K562 (cell line): ENCODE results near the gene LPAR5.

Experiments used
- POLR2AphosphoS5 ChIP-seq: IDR thresholded peaks from 2 replicates; pipeline ENCODE4 v1.6.1; 2011; ENCODE audit warnings: mild to moderate bottlenecking, low read depth, low read length, moderate library complexity; ENCODE audit not compliant: control insufficient read depth, insufficient read depth
- RAD21 ChIP-seq, 2 experiments: fragments of 250-450 bp in 1 of 2; fragments of 450-650 bp in 1 of 2; sonication (Bioruptor Pico) in 1 of 2; formaldehyde crosslinking in 1 of 2; IDR thresholded peaks in 1 of 2; conservative IDR thresholded peaks in 1 of 2; 2 replicates each; pipeline versions ENCODE4 v1.4.0 to v1.8.0; 2020 to 2022; ENCODE audit warnings: mild to moderate bottlenecking in 2 of 2, moderate library complexity in 1 of 2
- USF2 ChIP-seq: sonication (generic); formaldehyde crosslinking; IDR thresholded peaks from 2 replicates; pipeline ENCODE4 v1.5.0; 2020; ENCODE audit warnings: missing genetic modification reagents
- YY1 ChIP-seq, 3 experiments: IDR thresholded peaks; 2 replicates each; pipeline ENCODE4 v1.6.1; 2011; ENCODE audit warnings: low read length in 2 of 3, mild to moderate bottlenecking in 2 of 3, moderate library complexity in 2 of 3, borderline replicate concordance in 1 of 3, control low read depth in 1 of 3, low read depth in 1 of 3; ENCODE audit not compliant: insufficient read depth in 3 of 3, insufficient replicate concordance in 2 of 3, control insufficient read depth in 1 of 3, insufficient read length in 1 of 3; ENCODE audit errors: extremely low read depth in 1 of 3
- ZZZ3 ChIP-seq: fragments of 450-650 bp; IDR thresholded peaks from 2 replicates; pipeline ENCODE4 v1.6.1; 2016; ENCODE audit warnings: antibody characterized with exemption, mild to moderate bottlenecking, moderate library complexity
- TF ChIP-seq, protein P1 (sequence below): sonication (generic); formaldehyde crosslinking; IDR thresholded peaks from 2 replicates; pipeline ENCODE4 v1.9.0; 2022; ENCODE audit warnings: mild to moderate bottlenecking, missing genetic modification reagents
- TF ChIP-seq, protein P2 (sequence below), 3 experiments: IDR thresholded peaks in 2 of 3; conservative IDR thresholded peaks in 1 of 3; 2 replicates each; pipeline ENCODE4 v1.5.1; 2011 to 2012; ENCODE audit warnings: low read length in 3 of 3, mild to moderate bottlenecking in 3 of 3, control low read depth in 2 of 3, improper control_type of control experiment in 1 of 3, inconsistent platforms in 1 of 3, low read depth in 1 of 3, mixed read lengths in 1 of 3, moderate library complexity in 1 of 3; ENCODE audit not compliant: insufficient read depth in 2 of 3
- TF ChIP-seq, protein P3 (sequence below): fragments of 450-650 bp; conservative IDR thresholded peaks from 2 replicates; pipeline ENCODE4 v1.6.1; 2016; ENCODE audit warnings: missing genetic modification characterization, low read depth, mild to moderate bottlenecking, missing compliant biosample characterization, moderate library complexity

DNA sequence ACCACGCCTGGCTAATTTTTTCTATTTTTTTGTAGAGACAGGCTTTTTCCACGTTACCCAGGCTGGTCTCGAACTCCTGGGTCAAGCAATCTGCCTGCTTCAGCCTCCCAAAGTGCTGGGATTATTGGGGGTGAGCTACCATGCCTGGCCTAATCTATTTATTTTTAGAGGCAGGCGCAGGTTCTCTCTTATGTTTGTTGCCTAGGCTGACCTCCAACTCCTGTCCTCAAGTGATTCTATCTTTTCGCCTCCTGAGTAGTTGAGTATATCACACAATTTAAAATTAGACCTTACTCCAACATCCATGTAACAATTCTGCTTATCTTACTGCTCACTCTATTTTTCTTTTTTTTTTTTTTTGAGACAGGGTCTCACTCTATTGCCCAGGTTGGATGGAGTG, 18.2 kb upstream of the LPAR5 start:
- TF ChIP-seq, protein P1, sequence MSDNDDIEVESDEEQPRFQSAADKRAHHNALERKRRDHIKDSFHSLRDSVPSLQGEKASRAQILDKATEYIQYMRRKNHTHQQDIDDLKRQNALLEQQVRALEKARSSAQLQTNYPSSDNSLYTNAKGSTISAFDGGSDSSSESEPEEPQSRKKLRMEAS, result no peak
- TF ChIP-seq POLR2AphosphoS5 (no peak), YY1 (IDR thresholded peaks at IDR 0.05; ENCODE audit: borderline replicate concordance in 1 of 3, control insufficient read depth in 1 of 3, extremely low read depth in 1 of 3, insufficient read depth in 3 of 3, insufficient read length in 1 of 3, insufficient replicate concordance in 2 of 3, low read depth in 1 of 3, low read length in 2 of 3) (no peak), ZZZ3 (no peak), RAD21 (CRISPR knock-in tag; conservative IDR thresholded peaks at IDR 0.05 in 1 of 2, IDR thresholded peaks at IDR 0.05 in 1 of 2) (no peak), USF2 (CRISPR knock-in tag) (no peak)
- TF ChIP-seq, protein P2, sequence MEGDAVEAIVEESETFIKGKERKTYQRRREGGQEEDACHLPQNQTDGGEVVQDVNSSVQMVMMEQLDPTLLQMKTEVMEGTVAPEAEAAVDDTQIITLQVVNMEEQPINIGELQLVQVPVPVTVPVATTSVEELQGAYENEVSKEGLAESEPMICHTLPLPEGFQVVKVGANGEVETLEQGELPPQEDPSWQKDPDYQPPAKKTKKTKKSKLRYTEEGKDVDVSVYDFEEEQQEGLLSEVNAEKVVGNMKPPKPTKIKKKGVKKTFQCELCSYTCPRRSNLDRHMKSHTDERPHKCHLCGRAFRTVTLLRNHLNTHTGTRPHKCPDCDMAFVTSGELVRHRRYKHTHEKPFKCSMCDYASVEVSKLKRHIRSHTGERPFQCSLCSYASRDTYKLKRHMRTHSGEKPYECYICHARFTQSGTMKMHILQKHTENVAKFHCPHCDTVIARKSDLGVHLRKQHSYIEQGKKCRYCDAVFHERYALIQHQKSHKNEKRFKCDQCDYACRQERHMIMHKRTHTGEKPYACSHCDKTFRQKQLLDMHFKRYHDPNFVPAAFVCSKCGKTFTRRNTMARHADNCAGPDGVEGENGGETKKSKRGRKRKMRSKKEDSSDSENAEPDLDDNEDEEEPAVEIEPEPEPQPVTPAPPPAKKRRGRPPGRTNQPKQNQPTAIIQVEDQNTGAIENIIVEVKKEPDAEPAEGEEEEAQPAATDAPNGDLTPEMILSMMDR (IDR thresholded peaks at IDR 0.05 in 2 of 3, conservative IDR thresholded peaks at IDR 0.05 in 1 of 3; ENCODE audit: insufficient read depth in 2 of 3, low read depth in 1 of 3, low read length in 3 of 3), result no peak
- TF ChIP-seq, protein P3, sequence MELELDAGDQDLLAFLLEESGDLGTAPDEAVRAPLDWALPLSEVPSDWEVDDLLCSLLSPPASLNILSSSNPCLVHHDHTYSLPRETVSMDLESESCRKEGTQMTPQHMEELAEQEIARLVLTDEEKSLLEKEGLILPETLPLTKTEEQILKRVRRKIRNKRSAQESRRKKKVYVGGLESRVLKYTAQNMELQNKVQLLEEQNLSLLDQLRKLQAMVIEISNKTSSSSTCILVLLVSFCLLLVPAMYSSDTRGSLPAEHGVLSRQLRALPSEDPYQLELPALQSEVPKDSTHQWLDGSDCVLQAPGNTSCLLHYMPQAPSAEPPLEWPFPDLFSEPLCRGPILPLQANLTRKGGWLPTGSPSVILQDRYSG, result no peak
